ENCODE measurements around the gene MDM2.

DNA sequence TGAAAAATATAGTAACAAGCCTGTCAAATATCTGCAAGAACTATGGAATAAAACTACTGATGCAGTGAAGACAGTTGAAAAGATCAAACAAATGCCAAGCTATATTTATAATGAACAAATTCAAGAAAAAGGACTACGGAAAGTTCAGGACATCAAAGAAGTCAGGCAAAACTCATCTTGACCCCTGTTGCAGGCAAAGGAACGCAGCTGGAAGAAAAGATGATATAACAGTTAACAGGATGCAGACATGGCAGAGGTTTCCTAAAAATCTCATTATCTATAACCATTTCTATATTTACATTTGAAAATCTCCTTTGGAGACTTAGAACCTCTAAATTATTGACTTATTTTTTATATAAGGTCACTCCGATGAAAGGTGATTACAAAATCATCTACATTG lies 34.1 kb downstream of the MDM2 start:
- TF ChIP-seq POLR2A (IDR thresholded peaks at IDR 0.05) = no peak
- TF ChIP-seq, protein P1, sequence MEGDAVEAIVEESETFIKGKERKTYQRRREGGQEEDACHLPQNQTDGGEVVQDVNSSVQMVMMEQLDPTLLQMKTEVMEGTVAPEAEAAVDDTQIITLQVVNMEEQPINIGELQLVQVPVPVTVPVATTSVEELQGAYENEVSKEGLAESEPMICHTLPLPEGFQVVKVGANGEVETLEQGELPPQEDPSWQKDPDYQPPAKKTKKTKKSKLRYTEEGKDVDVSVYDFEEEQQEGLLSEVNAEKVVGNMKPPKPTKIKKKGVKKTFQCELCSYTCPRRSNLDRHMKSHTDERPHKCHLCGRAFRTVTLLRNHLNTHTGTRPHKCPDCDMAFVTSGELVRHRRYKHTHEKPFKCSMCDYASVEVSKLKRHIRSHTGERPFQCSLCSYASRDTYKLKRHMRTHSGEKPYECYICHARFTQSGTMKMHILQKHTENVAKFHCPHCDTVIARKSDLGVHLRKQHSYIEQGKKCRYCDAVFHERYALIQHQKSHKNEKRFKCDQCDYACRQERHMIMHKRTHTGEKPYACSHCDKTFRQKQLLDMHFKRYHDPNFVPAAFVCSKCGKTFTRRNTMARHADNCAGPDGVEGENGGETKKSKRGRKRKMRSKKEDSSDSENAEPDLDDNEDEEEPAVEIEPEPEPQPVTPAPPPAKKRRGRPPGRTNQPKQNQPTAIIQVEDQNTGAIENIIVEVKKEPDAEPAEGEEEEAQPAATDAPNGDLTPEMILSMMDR (IDR thresholded peaks at IDR 0.05) = no peak
- TF ChIP-seq POLR2AphosphoS5 (IDR thresholded peaks at IDR 0.05) = no peak
